ENCODE measurements around the gene SLC15A2.
"Not testable (repeated sequence)": the region's sequence is repeated elsewhere in the genome, so short reads cannot be mapped to it uniquely, and the experiment has no call there.

The SLC15A2 gene, protein sequence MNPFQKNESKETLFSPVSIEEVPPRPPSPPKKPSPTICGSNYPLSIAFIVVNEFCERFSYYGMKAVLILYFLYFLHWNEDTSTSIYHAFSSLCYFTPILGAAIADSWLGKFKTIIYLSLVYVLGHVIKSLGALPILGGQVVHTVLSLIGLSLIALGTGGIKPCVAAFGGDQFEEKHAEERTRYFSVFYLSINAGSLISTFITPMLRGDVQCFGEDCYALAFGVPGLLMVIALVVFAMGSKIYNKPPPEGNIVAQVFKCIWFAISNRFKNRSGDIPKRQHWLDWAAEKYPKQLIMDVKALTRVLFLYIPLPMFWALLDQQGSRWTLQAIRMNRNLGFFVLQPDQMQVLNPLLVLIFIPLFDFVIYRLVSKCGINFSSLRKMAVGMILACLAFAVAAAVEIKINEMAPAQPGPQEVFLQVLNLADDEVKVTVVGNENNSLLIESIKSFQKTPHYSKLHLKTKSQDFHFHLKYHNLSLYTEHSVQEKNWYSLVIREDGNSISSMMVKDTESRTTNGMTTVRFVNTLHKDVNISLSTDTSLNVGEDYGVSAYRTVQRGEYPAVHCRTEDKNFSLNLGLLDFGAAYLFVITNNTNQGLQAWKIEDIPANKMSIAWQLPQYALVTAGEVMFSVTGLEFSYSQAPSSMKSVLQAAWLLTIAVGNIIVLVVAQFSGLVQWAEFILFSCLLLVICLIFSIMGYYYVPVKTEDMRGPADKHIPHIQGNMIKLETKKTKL

DNA sequence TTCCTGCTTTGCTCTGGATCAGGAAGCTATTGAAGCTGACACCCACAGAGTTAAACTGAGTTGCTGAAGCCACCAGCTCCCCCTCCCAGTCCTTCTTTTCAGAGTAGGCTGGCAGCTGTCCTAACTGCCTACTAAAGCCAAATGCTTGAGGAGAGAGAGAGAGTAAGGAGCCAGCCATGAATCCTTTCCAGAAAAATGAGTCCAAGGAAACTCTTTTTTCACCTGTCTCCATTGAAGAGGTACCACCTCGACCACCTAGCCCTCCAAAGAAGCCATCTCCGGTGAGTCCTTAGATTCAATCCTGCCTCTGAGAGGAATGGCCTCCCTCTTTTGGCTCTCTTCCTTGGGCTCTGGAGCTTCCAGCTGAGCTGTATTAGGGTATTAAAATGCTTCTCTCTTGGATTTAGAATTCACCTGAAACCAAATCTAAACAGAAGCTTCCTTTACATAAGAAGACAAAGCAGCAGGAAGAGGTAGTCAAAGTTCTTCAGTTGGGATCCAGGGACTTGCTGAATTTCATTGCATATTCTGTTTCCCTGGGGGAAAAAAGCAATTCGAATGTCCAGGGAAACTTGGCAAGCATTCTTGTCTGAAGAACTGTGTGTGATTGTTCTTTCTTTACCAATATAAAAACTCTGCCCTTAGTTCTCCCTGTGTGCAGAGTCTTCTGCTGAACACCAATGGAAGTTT is at the start of gene SLC15A2:
TSS of gene SLC15A2 (plus strand) at position 101 of the 690 bp plus-strand sequence. CDS start at position 177, 76 bp downstream.
- no peak for DNase-seq

DNA sequence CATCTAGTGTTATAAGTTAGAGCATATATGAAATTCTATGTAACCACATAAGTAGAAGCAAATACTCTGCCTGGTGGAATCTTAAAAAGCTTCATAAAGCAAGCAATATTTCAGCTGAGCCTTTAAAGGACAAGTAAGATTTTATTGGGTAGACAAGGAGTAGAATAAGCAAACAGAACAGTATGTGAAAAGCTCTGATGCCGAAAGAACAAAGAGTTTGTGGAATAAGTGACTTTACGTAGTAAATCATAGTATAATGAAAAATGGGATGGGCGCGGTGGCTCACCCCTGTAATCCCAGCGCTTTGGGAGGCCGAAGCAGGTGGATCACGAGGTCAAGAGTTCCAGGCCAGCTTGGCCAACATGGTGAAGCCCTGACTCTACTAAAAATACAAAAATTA is 49.3 kb upstream of the SLC15A2 start:
- no peak for DNase-seq

DNA sequence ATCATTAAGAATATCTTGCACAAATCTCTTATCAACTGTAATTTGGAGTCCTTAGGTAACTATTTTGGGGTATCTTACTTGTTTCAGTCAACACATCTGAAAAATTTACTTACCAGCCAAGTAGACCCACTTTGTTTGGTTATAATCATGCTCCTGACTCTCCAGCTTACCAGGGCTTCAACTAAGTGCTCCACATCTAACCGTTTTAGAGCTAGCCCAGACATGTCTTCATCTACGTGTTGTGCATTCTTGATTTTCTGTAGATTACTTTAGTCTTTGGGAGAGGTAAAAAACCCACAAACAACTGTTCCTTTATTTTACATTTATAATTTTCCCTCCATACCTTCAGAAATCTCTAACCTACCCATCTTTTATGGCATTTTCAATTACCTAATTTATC is 41.9 kb upstream of the SLC15A2 start:
- DNase-seq: no peak

DNA sequence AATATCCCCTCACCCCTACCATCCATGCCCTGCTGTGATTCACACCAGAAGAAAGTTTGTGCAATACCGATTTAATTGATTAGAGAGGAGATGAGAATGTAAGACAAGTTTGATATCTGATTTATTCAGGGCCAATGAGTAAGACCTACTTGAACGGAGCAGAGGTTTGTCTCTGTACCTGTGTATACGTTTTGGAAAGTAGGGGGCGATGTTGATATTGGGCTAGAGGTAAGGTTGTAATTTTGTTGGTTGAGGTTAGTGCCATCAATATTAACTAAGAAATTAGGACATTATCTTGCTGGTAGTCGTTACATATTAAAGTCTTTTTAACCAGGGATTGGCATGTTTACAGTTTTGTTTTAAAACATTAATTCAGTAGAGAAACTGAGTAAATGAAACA is 38.6 kb upstream of the SLC15A2 start:
- no peak for DNase-seq

DNA sequence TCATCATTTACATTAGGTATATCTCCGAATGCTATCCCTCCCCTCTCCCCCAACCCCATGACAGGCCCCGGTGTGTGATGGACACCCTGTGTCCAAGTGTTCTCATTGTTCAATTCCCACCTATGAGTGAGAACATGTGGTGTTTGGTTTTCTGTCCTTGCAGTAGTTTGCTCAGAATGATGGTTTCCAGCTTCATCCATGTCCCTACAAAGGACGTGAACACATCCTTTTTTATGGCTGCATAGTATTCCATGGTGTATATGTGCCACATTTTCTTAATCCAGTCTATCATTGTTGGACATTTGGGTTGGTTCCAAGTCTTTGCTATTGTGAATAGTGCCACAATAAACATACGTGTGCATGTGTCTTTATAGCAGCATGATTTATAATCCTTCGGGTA is 36.4 kb upstream of the SLC15A2 start:
- not testable (repeated sequence) for DNase-seq

DNA sequence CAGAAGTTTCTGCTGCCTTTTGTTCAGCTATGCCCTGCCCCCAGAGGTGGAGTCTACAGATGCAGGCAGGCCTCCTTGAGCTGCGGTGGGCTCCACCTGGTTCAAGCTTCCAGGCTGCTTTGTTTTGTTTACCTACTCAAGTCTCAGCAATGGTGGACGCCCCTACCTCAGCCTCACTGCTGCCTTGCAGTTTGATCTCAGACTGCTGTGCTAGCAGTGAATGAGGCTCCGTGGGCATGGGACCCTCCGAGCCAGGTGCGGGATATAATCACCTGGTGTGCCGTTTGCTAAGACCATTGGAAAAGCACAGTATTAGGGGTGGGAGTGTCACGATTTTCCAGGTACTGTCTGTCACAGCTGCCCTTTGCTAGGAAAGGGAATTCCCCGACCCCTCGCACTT is 31.0 kb upstream of the SLC15A2 start:
- DNase-seq: not testable (repeated sequence)

DNA sequence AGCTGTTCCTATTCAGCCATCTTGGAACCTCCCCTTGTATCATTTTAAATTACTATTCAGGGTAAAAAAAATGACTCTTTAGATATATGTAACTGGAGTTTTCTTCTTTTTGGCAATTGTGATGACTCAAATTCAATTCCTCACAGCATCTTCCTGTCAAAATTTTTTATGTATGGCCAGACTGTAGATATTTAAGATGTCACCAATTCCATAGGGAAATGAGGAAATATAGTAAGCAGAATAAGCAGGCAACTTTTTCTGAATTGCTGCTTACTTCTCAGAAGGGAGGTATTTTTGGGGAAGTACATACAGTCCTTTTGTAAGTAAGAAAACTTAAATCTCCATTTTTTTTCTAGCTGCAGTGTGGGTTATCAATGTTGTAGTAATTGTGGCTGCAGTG is 30.4 kb upstream of the SLC15A2 start:
- no peak for DNase-seq

DNA sequence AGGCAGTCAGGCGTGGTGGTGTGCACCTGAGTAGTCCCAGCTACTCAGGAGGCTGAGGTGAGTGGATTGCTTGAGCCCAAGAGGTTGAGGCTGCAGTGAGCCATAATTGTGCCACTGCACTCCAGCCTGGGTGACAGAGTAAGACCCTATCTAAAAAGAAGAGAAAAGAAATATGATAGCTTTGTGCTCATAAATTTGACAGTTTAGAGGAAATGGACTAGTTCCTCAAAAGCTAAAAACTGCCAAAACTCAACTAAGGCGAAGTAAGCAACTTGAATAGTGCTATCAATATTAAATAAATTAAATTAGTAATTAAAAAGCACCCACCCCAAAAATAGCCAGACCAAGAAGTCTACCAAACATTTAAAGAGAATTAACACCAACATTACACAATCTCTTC is 24.5 kb upstream of the SLC15A2 start:
- no peak for DNase-seq

DNA sequence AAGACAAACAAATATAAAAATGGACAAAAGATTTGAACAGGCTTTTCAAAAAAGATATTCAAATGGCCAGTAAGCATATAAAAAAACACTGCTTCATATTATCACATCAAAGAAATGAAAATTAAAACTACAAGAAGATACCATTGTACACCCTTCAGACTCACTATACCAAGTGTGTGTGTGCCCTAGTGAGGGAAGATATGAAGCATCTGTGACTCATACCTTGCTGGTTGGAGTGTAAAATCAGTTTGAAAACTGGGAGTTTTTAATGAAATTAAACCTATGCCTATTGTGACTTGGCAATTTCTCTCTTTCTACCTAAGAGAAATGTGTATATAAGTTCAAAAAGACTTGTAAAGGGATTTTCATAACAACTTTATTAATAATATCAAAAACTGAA is 23.5 kb upstream of the SLC15A2 start:
- no peak for DNase-seq

DNA sequence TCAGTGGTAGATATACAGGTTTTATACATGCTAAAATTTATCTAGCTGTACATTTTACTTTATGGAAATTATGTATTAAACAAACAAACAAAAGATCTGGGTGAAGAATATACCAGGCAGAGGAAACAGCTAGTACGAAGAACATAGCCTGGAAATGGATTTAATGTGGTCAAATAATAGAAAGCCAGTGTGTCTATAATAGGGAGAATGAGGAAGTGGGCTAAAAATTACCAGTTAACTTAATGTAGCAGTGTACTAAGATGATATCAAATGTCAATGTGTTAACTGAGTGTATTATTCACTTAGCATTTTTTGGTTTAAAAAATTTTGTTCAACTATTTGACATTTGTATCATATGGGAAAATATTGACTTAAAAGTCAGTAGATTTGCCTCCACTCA is 22.8 kb upstream of the SLC15A2 start:
- DNase-seq: no peak

DNA sequence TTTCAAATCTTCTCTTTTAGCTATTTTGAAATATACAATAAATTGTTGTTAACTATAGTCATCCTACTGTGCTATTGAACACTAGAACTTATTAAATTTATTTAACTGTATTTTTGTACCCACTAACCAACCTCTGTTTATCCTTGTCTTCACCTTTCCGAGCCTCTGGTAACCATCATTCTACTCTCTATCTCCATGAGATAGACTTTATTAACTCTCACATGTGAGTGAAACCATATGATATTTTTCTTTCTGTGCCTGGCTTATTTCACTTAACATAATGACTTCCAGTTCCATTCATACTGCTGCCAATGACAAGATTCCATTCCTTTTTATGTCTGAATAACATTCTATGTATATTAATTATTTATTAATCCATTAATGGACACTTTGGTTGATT is 15.8 kb upstream of the SLC15A2 start:
- no peak for DNase-seq

DNA sequence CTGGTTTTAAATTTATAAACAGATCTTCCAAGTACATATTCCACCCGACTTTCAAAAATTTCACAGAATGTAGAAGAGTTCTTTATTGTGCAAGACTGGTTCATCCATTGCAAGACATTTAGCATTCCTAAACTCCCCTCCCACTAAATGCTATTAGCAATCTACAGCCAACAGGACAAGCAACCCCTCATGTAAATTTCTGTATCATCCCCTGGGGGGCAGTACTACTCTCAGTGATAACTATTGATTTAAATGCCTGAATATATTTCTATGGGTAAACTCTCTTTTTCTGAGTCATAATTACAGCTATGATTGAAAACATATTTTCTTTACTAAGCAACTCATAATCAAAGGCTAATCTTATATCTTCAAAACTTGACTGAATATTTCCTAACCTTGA is 10.7 kb upstream of the SLC15A2 start:
- no peak for DNase-seq

DNA sequence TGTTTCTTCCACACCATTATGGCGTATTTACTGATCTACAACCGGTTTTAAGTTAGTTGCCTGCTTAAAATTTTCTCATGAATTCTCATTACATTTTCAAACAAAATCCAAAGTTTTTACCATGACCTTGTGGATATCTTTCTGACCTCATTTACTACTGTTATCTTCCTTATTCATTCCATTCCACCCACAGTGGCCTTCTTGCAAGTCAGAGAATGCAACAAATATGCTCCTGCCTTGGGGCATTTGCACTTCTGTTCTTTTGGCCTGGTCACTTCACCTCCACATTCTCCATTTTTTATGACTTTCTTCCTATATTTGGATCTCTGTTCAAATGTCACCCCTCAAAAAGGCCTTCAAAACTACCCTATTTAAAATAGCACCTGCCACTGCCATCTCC is 8.8 kb upstream of the SLC15A2 start:
- DNase-seq: no peak

DNA sequence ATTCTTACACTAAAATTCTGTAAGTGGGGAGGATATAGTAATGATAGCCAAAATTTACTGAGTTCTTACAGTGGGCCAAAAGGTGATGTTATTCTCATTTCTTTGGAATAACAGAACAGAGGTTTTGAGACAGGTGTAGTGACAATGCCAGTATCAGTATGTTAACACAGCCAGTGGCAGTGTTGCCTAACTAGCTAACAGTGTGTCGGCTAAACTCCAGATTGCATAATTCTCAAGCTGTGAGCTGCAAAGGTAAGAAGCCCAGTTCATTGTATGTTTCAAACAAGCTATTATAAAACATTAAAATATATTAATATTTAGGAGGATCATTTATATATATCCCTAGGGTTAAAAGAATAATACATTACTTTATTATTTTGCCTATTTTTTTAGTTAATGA is 920 bp downstream of the SLC15A2 start:
- no peak for DNase-seq

DNA sequence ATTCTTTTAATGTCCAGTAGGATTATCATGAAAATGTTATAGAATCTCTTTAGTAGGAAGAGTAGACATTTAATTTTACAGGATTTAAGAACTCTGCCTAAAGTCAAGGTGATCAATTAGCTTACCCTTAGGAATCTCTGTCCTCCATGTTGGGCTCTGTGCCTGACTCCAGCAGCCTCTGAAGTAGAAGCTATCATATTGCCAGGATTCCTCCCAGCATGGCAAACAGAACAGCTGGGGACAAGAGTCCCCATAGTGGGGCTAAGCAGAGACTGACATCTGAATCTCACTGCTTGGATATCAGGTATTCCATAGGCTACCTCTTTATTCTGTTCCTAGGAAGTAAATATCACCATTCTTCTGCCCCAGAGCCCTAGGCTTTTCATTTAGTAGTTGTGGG is 1.5 kb downstream of the SLC15A2 start:
- DNase-seq: no peak

DNA sequence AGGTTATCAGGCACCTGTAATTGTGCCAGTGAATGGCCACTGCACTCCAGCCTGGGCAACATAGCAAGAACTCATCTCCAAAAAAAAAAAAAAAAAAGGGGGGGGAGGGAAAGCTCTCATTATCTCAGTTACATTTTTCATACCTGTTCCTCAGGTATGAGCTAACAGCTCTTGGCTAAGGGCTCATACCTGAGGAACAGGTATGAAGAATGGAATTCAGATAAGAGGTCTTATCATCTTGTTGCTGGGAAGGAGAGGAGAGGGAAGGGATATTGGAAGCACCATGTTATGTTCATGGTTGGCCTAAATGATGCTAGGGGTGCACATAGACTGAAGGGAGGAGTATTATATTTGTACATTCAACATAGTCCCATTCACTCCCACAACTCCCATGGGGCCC is 2.6 kb downstream of the SLC15A2 start:
- DNase-seq: no peak

DNA sequence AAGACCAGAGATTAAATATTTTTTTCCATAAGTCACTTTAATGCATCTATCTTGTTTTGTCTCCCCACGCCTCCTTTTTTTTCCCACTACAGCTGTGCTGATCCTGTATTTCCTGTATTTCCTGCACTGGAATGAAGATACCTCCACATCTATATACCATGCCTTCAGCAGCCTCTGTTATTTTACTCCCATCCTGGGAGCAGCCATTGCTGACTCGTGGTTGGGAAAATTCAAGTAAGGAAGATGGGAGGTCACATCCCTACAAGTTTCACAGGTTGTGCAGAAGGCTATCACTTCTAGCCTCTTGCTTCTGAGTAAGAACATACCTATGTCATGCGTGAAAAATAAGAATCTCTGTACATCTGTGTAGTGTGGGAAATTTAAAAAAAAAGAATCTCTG is 3.1 kb downstream of the SLC15A2 start:
- DNase-seq: no peak

DNA sequence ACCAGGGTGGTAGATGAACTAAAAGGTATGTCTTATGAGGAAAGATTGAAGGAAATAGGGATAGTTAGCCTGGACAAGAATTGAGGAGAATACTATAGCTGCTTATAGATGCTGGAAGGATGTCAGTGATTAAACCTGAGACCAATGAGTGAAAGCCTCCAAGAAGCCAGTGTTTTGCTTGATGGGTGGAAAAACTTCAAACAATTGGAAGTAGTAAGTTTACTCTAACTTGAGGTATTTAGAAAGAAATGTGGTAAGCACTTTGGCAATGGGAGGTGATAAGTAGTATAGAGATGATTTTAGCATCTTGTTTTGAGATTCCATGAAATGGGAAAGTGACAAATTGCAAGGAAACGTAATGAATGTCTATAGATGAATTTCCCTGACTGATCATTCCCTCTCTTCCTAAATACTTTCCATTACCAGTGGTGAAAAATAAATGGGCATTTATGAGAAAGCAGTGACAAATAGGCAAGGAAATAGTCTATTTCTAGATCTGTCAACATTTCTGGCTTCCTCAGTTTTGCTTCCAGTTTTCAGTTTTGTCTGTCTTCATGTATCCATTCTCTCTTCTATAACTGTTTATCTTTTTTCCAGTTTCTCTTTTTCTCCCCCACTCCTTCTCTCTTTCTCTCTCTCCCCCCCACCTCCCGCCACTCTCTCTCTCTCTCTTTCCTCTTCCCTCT is 19.2 kb downstream of the SLC15A2 start:
- no peak for DNase-seq

DNA sequence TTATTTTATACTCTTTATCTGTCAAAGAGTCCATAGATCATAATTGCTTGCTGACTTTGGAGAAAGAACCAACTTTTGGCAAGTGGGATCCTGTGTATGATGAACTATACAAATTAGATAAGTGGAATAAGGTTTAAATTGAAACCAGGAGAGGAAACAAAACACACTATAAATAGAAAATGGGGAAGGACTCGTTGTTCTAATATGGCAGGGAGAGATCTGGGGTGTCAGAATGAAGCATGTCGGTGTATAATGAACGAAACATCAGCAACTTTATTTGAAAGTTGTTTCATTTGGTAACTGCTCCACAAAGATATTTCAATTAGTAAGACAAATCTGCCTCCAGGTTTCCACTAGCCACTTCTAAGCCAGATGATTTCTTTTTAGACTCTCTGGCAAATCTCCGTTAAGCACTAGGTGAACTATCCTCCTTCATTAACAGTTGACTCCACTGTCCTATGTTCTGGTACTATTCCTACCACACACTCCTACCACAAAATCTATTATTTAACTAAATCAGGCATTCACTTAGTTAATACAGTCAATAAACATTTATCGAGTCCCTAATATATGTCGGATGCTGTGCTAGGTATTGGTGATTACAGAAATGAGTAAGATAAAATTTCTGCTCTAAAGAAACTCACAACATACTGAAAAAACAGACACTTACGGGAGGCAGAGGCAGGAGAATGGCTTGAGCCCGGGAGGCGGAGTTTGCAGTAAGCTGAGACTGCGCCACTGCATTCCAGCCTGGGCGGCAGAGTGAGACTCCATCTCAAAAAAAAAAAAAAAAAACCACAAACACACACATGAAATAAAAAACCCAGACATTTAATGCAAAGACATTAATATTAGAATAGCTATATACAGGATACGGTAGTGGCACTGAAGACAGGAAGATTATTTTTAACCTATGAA is 20.1 kb downstream of the SLC15A2 start:
- DNase-seq: no peak

DNA sequence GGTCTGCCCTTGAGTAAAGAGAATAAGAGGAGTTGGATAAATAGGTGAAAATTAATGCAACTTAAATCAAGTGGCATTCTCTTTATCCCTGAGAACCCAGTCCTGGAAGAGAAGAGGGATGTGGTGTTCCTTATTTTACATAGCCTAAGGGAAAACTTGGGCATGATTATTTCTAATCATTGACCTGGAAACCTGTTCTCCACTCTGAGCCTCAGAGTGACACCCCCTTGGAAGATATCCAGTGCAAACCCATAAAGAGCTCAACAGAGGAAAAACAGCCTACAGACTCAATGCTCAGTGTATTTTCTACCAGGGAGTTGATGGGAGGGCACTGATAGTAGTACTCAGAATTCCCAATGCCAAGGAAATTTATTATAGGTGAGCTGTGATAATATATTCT is 22.0 kb downstream of the SLC15A2 start:
- DNase-seq: no peak

DNA sequence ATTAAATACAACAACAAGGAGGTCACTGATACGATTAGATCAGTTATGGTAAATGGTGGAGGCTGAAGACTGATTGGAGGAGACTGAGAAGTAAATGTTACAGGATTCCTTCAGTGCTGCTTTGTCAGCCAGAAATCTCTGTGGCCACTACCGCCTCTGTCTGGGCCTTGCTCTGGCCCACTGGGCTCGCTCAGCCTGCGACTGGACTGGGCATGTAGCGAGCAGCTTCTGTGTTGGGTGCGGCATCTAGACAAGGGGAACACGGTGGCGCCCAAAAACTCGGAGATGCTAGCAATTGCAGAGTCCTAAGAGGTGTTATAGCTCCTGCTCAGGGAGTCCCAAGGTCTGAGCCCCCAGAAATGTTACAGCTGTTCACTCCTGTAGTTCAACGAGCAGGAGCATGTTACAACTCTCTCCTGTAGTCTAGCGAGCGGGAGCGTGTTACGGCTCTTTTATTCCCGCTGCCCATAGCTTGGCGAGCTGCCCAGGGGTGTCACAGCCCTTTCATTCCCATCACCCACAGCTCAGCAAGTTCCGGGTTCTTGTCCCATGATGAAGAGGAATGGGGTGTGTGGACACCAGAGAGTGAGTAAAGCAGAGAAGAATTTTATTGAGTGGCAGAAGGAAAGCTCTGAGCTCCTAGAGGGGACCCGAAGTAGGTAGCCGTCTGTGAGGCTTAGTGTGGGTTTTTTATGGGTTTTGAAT is 24.7 kb downstream of the SLC15A2 start:
- no peak for DNase-seq

DNA sequence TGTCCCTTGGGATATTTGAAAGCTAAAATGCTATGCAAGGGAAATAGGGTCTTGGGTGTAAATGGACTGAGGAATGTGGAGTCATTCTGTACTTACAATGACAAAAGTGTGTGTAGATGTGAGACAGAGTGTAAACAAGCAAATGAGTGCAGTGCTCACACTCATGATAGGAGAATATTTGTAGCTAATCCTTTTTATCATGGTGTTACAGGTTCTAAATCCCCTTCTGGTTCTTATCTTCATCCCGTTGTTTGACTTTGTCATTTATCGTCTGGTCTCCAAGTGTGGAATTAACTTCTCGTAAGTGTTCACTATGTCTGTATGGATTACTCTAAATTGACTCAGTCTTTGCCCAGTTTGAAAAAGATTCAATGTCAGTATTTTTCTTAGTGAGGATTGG is 30.5 kb downstream of the SLC15A2 start:
- no peak for DNase-seq

Measured in activated naive CD4-positive, alpha-beta T cell treated with anti-CD3 and anti-CD28 coated beads, Interleukin-2, amount 50 U/mL, for 16 hours (primary cell).